Activated T-helper 1 cell treated with anti-CD3 and anti-CD28 coated beads, Interleukin-12 subunit alpha, Interleukin-12 subunit beta, Interleukin-2, Interleukin-4 antibody, amounts not matched to agents 30 ng/mL and 10 ng/mL and 1 ng/mL, durations not matched to agents 14 hours and 24 hours and 36 hours (primary cell): ENCODE data around the gene KIRREL3. TPM values are rescaled to one million over a fixed set of nuclear protein-coding genes. Genes with fewer than 3 reads are reported as not detected.

Experiments used
- DNase-seq: peaks from one replicate; pipeline ENCODE4 v3.0.0; 2021; ENCODE audit warnings: low spot score
- H3K27ac Mint-ChIP-seq: one replicate; pipeline ENCODE4 v1.8.0; 2021; ENCODE audit warnings: mild to moderate bottlenecking, mixed read lengths
- H3K27me3 Mint-ChIP-seq: one replicate; pipeline ENCODE4 v1.8.0; 2022; ENCODE audit warnings: mild to moderate bottlenecking, moderate library complexity, mixed read lengths; ENCODE audit not compliant: insufficient read depth
- H3K36me3 Mint-ChIP-seq: one replicate; pipeline ENCODE4 v1.8.0; 2021; ENCODE audit warnings: low read depth, mixed read lengths
- H3K4me1 Mint-ChIP-seq: one replicate; pipeline ENCODE4 v1.8.0; 2021; ENCODE audit warnings: low read depth, mixed read lengths
- H3K4me3 Mint-ChIP-seq: one replicate; pipeline ENCODE4 v1.8.0; 2021; ENCODE audit warnings: mild to moderate bottlenecking, moderate library complexity, mixed read lengths
- H3K9me3 Mint-ChIP-seq: one replicate; pipeline ENCODE4 v1.8.0; 2021; ENCODE audit warnings: mixed read lengths
- intact Hi-C: fragments of 100-400 bp; cut with micrococcal nuclease; formaldehyde crosslinking; loops from one replicate; pipeline ENCODE4 v1.15.1; 2024
- total RNA-seq: library from RNA; stranded (reverse); gene quantifications from 2 replicates; pipeline ENCODE4 v1.2.3, GENCODE V29; 2022

Gene KIRREL3
- total RNA-seq, 1 donor from 2014 or later = not detected

- H3K4me3 Mint-ChIP-seq = no peak overlapping the region
- H3K9me3 Mint-ChIP-seq = no peaks in the 10 kb centered on the region
- H3K36me3 Mint-ChIP-seq = peaks cover 2% of the 10 kb centered on the region
- DNase-seq = no peak
- no peaks in the 10 kb centered on the region for H3K4me1 Mint-ChIP-seq
- no peak overlapping the region for H3K27ac Mint-ChIP-seq
- intact Hi-C loops = no loop called here
- no peaks in the 10 kb centered on the region for H3K27me3 Mint-ChIP-seq
These were observed 591.5 kb downstream of the KIRREL3 start for GRCh38 chr11:126408901-126409619.

DNA sequence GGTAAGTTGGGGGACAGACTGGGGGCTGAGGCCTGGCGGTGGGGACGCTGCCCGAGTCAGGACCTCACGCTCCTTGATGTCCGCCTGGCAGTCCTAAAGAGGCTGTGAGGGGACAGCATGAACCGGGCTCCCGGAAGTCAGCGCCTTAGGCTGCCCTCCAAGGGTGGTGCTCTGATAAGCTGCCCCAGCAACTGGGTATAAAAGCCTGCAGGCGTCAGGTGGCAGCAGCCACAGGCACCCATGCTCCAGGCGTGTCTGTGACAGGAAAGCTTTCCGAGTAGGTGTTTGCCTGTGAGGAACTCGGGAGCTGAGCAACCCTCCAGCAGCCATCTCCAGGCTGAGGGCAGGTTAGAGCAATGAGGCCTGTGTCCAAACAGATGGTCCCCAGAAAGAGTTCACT is 592.1 kb downstream of the KIRREL3 start:
- Mint-ChIP-seq H3K27ac (no peak overlapping the region), H3K4me1 (no peaks in the 10 kb centered on the region), H3K36me3 (peaks cover 2% of the 10 kb centered on the region), H3K9me3 (no peaks in the 10 kb centered on the region), H3K4me3 (no peak overlapping the region), H3K27me3 (no peaks in the 10 kb centered on the region)
- intact Hi-C loops = no loop called here
- DNase-seq = no peak

DNA sequence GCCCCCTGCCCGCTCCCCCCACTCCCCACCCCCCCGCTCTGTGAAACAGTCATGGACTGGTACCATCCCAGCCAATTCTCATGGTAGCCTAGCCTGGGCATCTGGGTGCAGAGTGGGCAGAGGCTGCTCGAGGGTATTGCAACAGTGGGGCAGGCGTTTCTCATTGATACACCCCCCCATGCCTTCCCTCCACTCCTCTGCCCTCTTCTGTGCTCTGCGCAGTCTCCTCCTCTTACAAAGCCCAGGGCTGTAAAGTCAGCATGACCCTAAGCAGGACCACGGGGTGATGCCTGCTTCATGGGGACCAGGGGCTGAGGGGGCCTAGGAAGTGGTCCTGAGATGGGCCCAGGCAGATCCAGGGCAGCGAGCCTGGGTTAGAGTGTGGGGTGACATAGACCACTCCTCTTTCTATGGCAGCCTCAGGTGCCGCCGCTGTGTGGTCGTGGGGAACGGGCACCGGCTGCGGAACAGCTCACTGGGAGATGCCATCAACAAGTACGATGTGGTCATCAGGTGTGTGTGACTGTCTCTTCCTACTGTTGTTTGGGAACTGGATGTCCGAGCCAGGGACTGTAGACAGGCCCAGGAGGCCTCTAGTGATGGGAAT is 592.8 kb downstream of the KIRREL3 start:
- Mint-ChIP-seq H3K4me1 (no peaks in the 10 kb centered on the region), H3K27me3 (no peaks in the 10 kb centered on the region), H3K4me3 (no peak overlapping the region), H3K36me3 (peaks cover 2% of the 10 kb centered on the region), H3K9me3 (no peaks in the 10 kb centered on the region), H3K27ac (no peak overlapping the region)
- no peak for DNase-seq
- intact Hi-C loops = no loop called here

DNA sequence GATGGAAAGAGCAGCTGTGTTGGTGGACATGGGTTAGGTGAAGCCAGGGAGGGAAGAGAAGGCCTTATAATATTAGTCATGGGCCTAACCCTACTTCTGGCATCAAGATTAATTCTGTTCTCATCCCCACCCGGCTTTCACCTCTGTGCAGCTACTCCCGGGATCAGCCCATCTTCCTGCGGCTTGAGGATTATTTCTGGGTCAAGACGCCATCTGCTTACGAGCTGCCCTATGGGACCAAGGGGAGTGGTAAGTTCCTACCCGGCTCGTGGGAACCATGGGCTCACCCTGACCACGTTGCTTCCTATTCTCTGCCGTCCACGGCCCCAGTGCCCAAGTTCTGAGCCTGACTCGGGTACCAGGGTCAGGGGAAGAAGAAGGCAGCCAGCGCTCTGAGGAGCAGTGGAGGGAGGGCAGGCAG is 593.5 kb downstream of the KIRREL3 start:
- DNase-seq = no peak
- Mint-ChIP-seq H3K4me3 (no peak overlapping the region), H3K4me1 (no peaks in the 10 kb centered on the region), H3K9me3 (no peaks in the 10 kb centered on the region), H3K27me3 (no peaks in the 10 kb centered on the region), H3K36me3 (peaks cover 2% of the 10 kb centered on the region), H3K27ac (no peak overlapping the region)
- intact Hi-C loops = no loop called here

DNA sequence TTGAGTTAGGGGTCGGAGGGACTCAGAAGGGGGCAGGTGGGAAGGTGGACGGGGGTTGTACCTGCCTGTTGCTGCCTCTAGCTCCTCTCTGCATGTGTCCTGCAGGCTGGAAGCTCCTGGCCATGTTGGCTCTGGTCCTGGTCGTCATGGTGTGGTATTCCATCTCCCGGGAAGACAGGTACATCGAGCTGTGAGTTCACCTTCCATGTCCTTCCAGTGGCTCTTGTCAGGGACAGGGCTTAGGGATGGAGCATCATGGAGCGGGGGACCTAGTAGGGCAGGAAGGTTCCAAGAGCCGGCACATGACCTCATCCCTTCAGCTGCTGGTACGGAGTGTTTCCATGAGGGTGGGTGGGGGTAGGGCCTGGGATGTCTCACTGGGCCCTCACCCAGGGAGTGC is 594.2 kb downstream of the KIRREL3 start:
- H3K27me3 Mint-ChIP-seq = no peaks in the 10 kb centered on the region
- peaks cover 2% of the 10 kb centered on the region for H3K36me3 Mint-ChIP-seq
- H3K4me3 Mint-ChIP-seq = no peak overlapping the region

DNA sequence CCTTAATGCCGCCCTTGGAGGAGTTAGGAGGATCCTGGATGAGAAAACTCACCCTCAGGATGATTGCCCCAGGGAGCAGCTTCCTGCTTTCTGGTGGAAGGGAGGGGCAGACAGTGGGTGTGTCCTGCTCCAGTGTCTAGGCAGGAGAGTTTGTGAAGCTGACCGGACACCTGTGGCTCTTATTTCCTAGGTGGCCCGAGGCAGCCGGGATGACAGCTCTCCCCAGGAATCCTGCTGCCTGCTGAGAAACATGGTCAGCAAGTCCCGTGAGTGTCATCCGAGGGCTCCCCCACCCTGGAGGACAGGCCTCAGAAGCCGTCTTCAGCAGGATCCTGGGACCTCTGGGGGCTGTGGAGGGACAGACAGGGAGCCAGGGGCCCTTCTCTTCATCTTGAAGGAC is 594.7 kb downstream of the KIRREL3 start:
- no peak for DNase-seq
- no peaks in the 10 kb centered on the region for H3K4me1 Mint-ChIP-seq
- H3K36me3 Mint-ChIP-seq = peaks cover 2% of the 10 kb centered on the region
- H3K4me3 Mint-ChIP-seq = no peak overlapping the region
- no peaks in the 10 kb centered on the region for H3K27me3 Mint-ChIP-seq
- no peaks in the 10 kb centered on the region for H3K9me3 Mint-ChIP-seq
- no peak overlapping the region for H3K27ac Mint-ChIP-seq
- intact Hi-C loops = no loop called here

More for the DNA sequence above, 594.2 kb downstream of the KIRREL3 start:
- no peak overlapping the region for H3K27ac Mint-ChIP-seq
- intact Hi-C loops = no loop called here
- no peak for DNase-seq
- H3K4me1 Mint-ChIP-seq = no peaks in the 10 kb centered on the region
- H3K9me3 Mint-ChIP-seq = no peaks in the 10 kb centered on the region

DNA sequence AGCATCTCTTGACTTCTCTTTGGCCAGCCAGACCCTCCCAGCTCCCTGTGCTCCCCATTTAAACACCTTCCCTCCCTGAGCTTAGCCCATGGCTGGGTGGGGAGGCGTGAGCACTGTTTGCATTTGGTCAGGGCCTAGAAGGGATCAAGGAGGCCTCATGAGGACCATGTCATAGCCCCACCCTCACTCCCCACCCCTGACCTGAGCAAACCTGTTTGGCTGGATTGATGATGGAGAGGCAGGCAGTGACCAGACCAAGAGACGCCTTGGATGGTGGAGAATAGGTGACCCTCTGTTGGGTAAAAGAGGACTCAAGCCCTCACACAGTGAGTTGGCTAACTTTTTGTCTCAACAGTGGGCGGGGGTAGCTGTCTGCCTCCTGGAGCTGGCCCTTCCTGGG is 595.2 kb downstream of the KIRREL3 start:
- peaks cover 2% of the 10 kb centered on the region for H3K36me3 Mint-ChIP-seq
- H3K9me3 Mint-ChIP-seq = no peaks in the 10 kb centered on the region
- no peak for DNase-seq
- no peak overlapping the region for H3K27ac Mint-ChIP-seq
- H3K4me1 Mint-ChIP-seq = no peaks in the 10 kb centered on the region
- intact Hi-C loops = no loop called here
- H3K4me3 Mint-ChIP-seq = no peak overlapping the region
- H3K27me3 Mint-ChIP-seq = no peaks in the 10 kb centered on the region

- Mint-ChIP-seq H3K9me3 (no peaks in the 10 kb centered on the region), H3K27ac (no peak overlapping the region), H3K4me3 (no peak overlapping the region), H3K27me3 (no peaks in the 10 kb centered on the region), H3K36me3 (peaks cover 2% of the 10 kb centered on the region), H3K4me1 (no peaks in the 10 kb centered on the region)
- intact Hi-C loops = no loop called here
- no peak for DNase-seq
These were observed 596.2 kb downstream of the KIRREL3 start for GRCh38 chr11:126404367-126404766.

- Mint-ChIP-seq H3K4me1 (no peaks in the 10 kb centered on the region), H3K36me3 (no peaks in the 10 kb centered on the region), H3K4me3 (no peak overlapping the region), H3K27me3 (no peaks in the 10 kb centered on the region), H3K9me3 (no peaks in the 10 kb centered on the region), H3K27ac (no peak overlapping the region)
- no peak for DNase-seq
- intact Hi-C loops = no loop called here
These were observed 596.9 kb downstream of the KIRREL3 start for GRCh38 chr11:126403658-126404057.

GRCh38 chr11:126403022-126403581 is 597.5 kb downstream of the KIRREL3 start:
- Mint-ChIP-seq H3K4me3 (no peak overlapping the region), H3K27me3 (no peaks in the 10 kb centered on the region), H3K27ac (no peak overlapping the region), H3K36me3 (no peaks in the 10 kb centered on the region), H3K9me3 (no peaks in the 10 kb centered on the region), H3K4me1 (no peaks in the 10 kb centered on the region)
- intact Hi-C loops = no loop called here
- DNase-seq = no peak

GRCh38 chr11:126400479-126400878 is 600.1 kb downstream of the KIRREL3 start:
- H3K9me3 Mint-ChIP-seq = no peaks in the 10 kb centered on the region
- no peak for DNase-seq
- no peaks in the 10 kb centered on the region for H3K4me1 Mint-ChIP-seq
- H3K27ac Mint-ChIP-seq = no peak overlapping the region
- intact Hi-C loops = no loop called here
- H3K36me3 Mint-ChIP-seq = no peaks in the 10 kb centered on the region
- H3K4me3 Mint-ChIP-seq = no peak overlapping the region
- H3K27me3 Mint-ChIP-seq = peaks cover 2% of the 10 kb centered on the region

DNA sequence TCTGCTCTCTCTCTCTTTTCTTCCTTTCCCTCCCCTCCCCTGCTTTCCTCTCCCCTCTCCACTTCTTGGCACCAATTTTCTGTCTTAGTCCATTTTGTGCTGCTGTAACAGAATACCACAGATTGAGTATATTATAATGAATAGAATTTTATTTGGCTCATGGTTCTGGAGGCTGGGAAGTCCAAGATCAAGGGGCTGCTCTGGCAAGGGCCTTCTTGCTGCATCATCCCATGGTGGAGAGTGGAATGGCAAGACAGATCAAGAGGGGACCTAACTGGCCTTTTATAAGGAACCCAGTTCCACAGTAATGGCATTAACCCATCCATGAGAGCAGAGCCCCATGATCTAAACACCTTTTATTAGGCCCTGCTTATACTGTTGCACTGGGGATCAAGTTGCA is 600.6 kb downstream of the KIRREL3 start:
- Mint-ChIP-seq H3K36me3 (no peaks in the 10 kb centered on the region), H3K4me3 (no peak overlapping the region), H3K9me3 (no peaks in the 10 kb centered on the region), H3K4me1 (no peaks in the 10 kb centered on the region), H3K27me3 (peaks cover 2% of the 10 kb centered on the region), H3K27ac (no peak overlapping the region)
- intact Hi-C loops = no loop called here
- no peak for DNase-seq

- no peak for DNase-seq
- no peaks in the 10 kb centered on the region for H3K4me1 Mint-ChIP-seq
- H3K27me3 Mint-ChIP-seq = peaks cover 2% of the 10 kb centered on the region
- intact Hi-C loops = no loop called here
- no peaks in the 10 kb centered on the region for H3K9me3 Mint-ChIP-seq
- H3K4me3 Mint-ChIP-seq = no peak overlapping the region
- no peak overlapping the region for H3K27ac Mint-ChIP-seq
- no peaks in the 10 kb centered on the region for H3K36me3 Mint-ChIP-seq
These were observed 601.8 kb downstream of the KIRREL3 start for GRCh38 chr11:126398721-126399120.
